ENCODE data around the gene PRODH.
"Not testable (repeated sequence)": the region's sequence is repeated elsewhere in the genome, so short reads cannot be mapped to it uniquely, and the experiment has no call there.

PRODH gene

GRCh38 chr22:18935889-18936529 is at the start of gene PRODH:
PRODH (minus strand) TSS chr22:18936293; CDS start chr22:18936287, 6 bp downstream.
- no peak for FAIRE-seq

- FAIRE-seq, result no peak
Measured at GRCh38 chr22:18985780-18986179, 49.7 kb upstream of the PRODH start.

- no peak for FAIRE-seq
Measured at GRCh38 chr22:18984564-18984963, 48.5 kb upstream of the PRODH start.

- no peak for FAIRE-seq
Measured at GRCh38 chr22:18983120-18983651, 47.1 kb upstream of the PRODH start.

GRCh38 chr22:18980829-18981228 is 44.7 kb upstream of the PRODH start:
- no peak for FAIRE-seq

- no peak for FAIRE-seq
Measured at GRCh38 chr22:18979957-18980356, 43.9 kb upstream of the PRODH start.

- no peak for FAIRE-seq
Measured at GRCh38 chr22:18978506-18978905, 42.4 kb upstream of the PRODH start.

GRCh38 chr22:18977824-18978425 is 41.8 kb upstream of the PRODH start:
- no peak for FAIRE-seq

- FAIRE-seq, result no peak
Measured at GRCh38 chr22:18976197-18976751, 40.2 kb upstream of the PRODH start.

GRCh38 chr22:18975434-18976196 is 39.5 kb upstream of the PRODH start:
- no peak for FAIRE-seq

GRCh38 chr22:18974477-18975180 is 38.5 kb upstream of the PRODH start:
- no peak for FAIRE-seq

GRCh38 chr22:18973264-18974031 is 37.4 kb upstream of the PRODH start:
- FAIRE-seq, result no peak

- not testable (repeated sequence) for FAIRE-seq
Measured at GRCh38 chr22:18972591-18972990, 36.5 kb upstream of the PRODH start.

GRCh38 chr22:18972029-18972428 is 35.9 kb upstream of the PRODH start:
- not testable (repeated sequence) for FAIRE-seq

- FAIRE-seq, result no peak
Measured at GRCh38 chr22:18971321-18971751, 35.2 kb upstream of the PRODH start.

- FAIRE-seq, result no peak
Measured at GRCh38 chr22:18970948-18971315, 34.8 kb upstream of the PRODH start.

GRCh38 chr22:18970176-18970947 is 34.3 kb upstream of the PRODH start:
- no peak for FAIRE-seq

GRCh38 chr22:18969158-18969942 is 33.3 kb upstream of the PRODH start:
- not testable (repeated sequence) for FAIRE-seq

GRCh38 chr22:18968011-18968749 is 32.1 kb upstream of the PRODH start:
- no peak for FAIRE-seq

Data from A204.1 (cell line).